ENCODE results near the gene MTMR10.

MTMR10 gene

GRCh38 chr15:30921106-30921505, 70.3 kb downstream of the MTMR10 start:
- Histone ChIP-seq H3K9ac (ENCODE audit: low read depth, low read length) (no peak overlapping the region), H3K27me3 (ENCODE audit: control insufficient read depth, insufficient read depth, low read length) (no peaks in the 10 kb centered on the region), H3K4me3 (ENCODE audit: low read depth, low read length) (no peak overlapping the region), H3K27ac (ENCODE audit: low read depth, low read length) (peak overlapping the region; percentile 97), H3K36me3 (ENCODE audit: control insufficient read depth, insufficient read depth, low read length) (peaks cover 63% of the 10 kb centered on the region), H3K4me1 (ENCODE audit: control insufficient read depth, insufficient read depth, low read length) (peaks cover 31% of the 10 kb centered on the region), H3K9me3 (ENCODE audit: control insufficient read depth, insufficient read depth, low read length) (no peaks in the 10 kb centered on the region)

- H3K9me3 ChIP-seq (ENCODE audit: control insufficient read depth, insufficient read depth, low read length): no peaks in the 10 kb centered on the region
- H3K9ac ChIP-seq (ENCODE audit: low read depth, low read length): no peak overlapping the region
- peaks cover 63% of the 10 kb centered on the region for H3K36me3 ChIP-seq (ENCODE audit: control insufficient read depth, insufficient read depth, low read length)
- no peaks in the 10 kb centered on the region for H3K27me3 ChIP-seq (ENCODE audit: control insufficient read depth, insufficient read depth, low read length)
- H3K27ac ChIP-seq (ENCODE audit: low read depth, low read length): no peak overlapping the region
- H3K4me3 ChIP-seq (ENCODE audit: low read depth, low read length): no peak overlapping the region
- peaks cover 31% of the 10 kb centered on the region for H3K4me1 ChIP-seq (ENCODE audit: control insufficient read depth, insufficient read depth, low read length)
Observed at GRCh38 chr15:30919877-30920550, 71.4 kb downstream of the MTMR10 start.

DNA sequence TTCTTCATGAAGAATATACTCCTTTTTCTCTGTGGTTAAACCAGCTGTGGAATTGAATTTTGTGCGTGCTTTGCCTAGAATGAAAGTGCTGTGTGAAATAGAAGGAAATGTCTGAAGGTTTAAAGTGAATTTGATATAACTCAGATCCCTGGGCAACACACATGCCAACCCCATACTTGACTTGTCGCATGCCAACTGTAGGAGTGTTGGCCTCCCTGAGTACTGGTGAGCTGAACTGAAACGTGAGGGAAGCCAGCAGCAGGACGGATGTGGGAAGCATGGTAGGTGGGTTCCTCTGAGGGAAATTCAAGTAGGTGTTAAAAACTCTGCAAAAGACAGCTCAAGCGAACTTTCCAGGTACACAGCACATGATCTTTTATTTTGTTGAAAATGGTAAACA, 73.1 kb downstream of the MTMR10 start:
- Histone ChIP-seq H3K4me3 (ENCODE audit: low read depth, low read length) (no peak overlapping the region), H3K9me3 (ENCODE audit: control insufficient read depth, insufficient read depth, low read length) (no peaks in the 10 kb centered on the region), H3K27ac (ENCODE audit: low read depth, low read length) (no peak overlapping the region), H3K9ac (ENCODE audit: low read depth, low read length) (no peak overlapping the region), H3K27me3 (ENCODE audit: control insufficient read depth, insufficient read depth, low read length) (no peaks in the 10 kb centered on the region), H3K4me1 (ENCODE audit: control insufficient read depth, insufficient read depth, low read length) (peaks cover 23% of the 10 kb centered on the region), H3K36me3 (ENCODE audit: control insufficient read depth, insufficient read depth, low read length) (peaks cover 63% of the 10 kb centered on the region)

DNA sequence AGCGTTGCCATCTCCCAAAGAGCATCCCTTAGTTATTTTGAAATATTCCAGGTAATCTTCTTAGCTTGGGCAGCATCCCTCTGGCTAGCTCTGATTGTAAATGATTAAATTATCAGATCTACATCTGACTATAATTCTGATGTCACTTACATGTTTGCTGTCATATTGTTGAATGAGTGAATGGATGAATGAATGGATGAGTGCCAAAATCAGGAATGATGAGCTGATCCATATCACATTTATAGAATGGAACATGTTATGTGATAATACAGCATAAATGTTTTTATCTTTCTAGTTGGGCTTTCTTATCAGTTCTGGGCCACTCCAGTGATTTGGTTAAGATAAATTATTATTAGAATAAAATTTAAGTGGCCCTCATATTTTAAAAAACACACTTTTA, 73.8 kb downstream of the MTMR10 start:
- H3K9ac ChIP-seq (ENCODE audit: low read depth, low read length): no peak overlapping the region
- H3K36me3 ChIP-seq (ENCODE audit: control insufficient read depth, insufficient read depth, low read length): peaks cover 67% of the 10 kb centered on the region
- H3K9me3 ChIP-seq (ENCODE audit: control insufficient read depth, insufficient read depth, low read length): no peaks in the 10 kb centered on the region
- no peak overlapping the region for H3K4me3 ChIP-seq (ENCODE audit: low read depth, low read length)
- H3K4me1 ChIP-seq (ENCODE audit: control insufficient read depth, insufficient read depth, low read length): peaks cover 16% of the 10 kb centered on the region
- no peaks in the 10 kb centered on the region for H3K27me3 ChIP-seq (ENCODE audit: control insufficient read depth, insufficient read depth, low read length)
- H3K27ac ChIP-seq (ENCODE audit: low read depth, low read length): no peak overlapping the region

- H3K27me3 ChIP-seq (ENCODE audit: control insufficient read depth, insufficient read depth, low read length): no peaks in the 10 kb centered on the region
- H3K9ac ChIP-seq (ENCODE audit: low read depth, low read length): no peak overlapping the region
- H3K4me1 ChIP-seq (ENCODE audit: control insufficient read depth, insufficient read depth, low read length): peaks cover 12% of the 10 kb centered on the region
- H3K9me3 ChIP-seq (ENCODE audit: control insufficient read depth, insufficient read depth, low read length): no peaks in the 10 kb centered on the region
- no peak overlapping the region for H3K4me3 ChIP-seq (ENCODE audit: low read depth, low read length)
- no peak overlapping the region for H3K27ac ChIP-seq (ENCODE audit: low read depth, low read length)
- H3K36me3 ChIP-seq (ENCODE audit: control insufficient read depth, insufficient read depth, low read length): peaks cover 73% of the 10 kb centered on the region
Observed at GRCh38 chr15:30917013-30917412, 74.4 kb downstream of the MTMR10 start.

- peaks cover 90% of the 10 kb centered on the region for H3K36me3 ChIP-seq (ENCODE audit: control insufficient read depth, insufficient read depth, low read length)
- no peaks in the 10 kb centered on the region for H3K9me3 ChIP-seq (ENCODE audit: control insufficient read depth, insufficient read depth, low read length)
- H3K27me3 ChIP-seq (ENCODE audit: control insufficient read depth, insufficient read depth, low read length): no peaks in the 10 kb centered on the region
- no peak overlapping the region for H3K4me3 ChIP-seq (ENCODE audit: low read depth, low read length)
- H3K4me1 ChIP-seq (ENCODE audit: control insufficient read depth, insufficient read depth, low read length): no peaks in the 10 kb centered on the region
- no peak overlapping the region for H3K9ac ChIP-seq (ENCODE audit: low read depth, low read length)
- no peak overlapping the region for H3K27ac ChIP-seq (ENCODE audit: low read depth, low read length)
Observed at GRCh38 chr15:30913761-30914160, 77.7 kb downstream of the MTMR10 start.

DNA sequence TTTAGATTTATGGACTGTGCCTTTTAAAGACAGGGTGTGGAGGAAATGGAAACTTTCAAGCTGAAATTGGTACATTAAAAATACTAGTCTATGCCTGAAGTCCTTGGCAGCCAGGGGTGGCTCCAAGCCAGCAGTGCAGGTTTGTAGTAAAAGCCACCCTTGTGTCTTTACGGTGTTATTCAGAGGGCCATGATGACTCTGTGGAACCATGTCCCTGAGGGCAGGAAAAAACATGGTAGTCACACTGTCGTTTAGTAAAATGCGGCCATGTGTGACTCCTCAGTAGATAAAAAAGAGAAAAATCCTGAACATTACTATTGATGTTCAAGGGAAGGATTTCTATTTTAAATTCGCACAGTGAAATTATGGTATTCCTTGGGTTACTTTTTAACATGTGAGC, 85.1 kb downstream of the MTMR10 start:
- Histone ChIP-seq H3K27ac (ENCODE audit: low read depth, low read length) (no peak overlapping the region), H3K4me1 (ENCODE audit: control insufficient read depth, insufficient read depth, low read length) (peaks cover 5% of the 10 kb centered on the region)

DNA sequence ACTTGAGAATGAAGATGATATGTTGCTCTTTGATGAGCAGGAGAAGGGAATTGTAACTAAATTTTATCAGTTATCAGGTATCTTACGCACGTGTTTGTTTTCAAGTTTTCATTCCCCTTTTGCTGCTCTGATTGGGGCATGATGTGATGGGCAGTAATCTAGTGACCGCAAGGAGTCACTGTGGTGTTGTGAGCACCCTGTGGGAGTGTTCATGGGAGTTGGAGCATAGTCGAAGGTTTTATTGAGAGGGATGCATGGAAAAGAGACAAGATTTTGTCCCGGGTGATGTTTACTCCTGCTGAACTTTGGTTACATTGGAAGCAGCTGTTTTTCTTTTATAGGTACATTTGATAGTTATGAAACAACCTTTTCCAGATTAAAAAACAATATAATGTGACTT, 85.6 kb downstream of the MTMR10 start:
- no peaks in the 10 kb centered on the region for H3K27me3 ChIP-seq (ENCODE audit: control insufficient read depth, insufficient read depth, low read length)
- peaks cover 23% of the 10 kb centered on the region for H3K36me3 ChIP-seq (ENCODE audit: control insufficient read depth, insufficient read depth, low read length)
- H3K9me3 ChIP-seq (ENCODE audit: control insufficient read depth, insufficient read depth, low read length): no peaks in the 10 kb centered on the region
- no peak overlapping the region for H3K27ac ChIP-seq (ENCODE audit: low read depth, low read length)
- H3K4me3 ChIP-seq (ENCODE audit: low read depth, low read length): no peak overlapping the region
- H3K4me1 ChIP-seq (ENCODE audit: control insufficient read depth, insufficient read depth, low read length): peaks cover 5% of the 10 kb centered on the region
- no peak overlapping the region for H3K9ac ChIP-seq (ENCODE audit: low read depth, low read length)

More for the DNA sequence above, 85.1 kb downstream of the MTMR10 start:
- Histone ChIP-seq H3K27me3 (ENCODE audit: control insufficient read depth, insufficient read depth, low read length) (no peaks in the 10 kb centered on the region), H3K9me3 (ENCODE audit: control insufficient read depth, insufficient read depth, low read length) (no peaks in the 10 kb centered on the region), H3K36me3 (ENCODE audit: control insufficient read depth, insufficient read depth, low read length) (peaks cover 28% of the 10 kb centered on the region), H3K9ac (ENCODE audit: low read depth, low read length) (no peak overlapping the region), H3K4me3 (ENCODE audit: low read depth, low read length) (no peak overlapping the region)

GRCh38 chr15:30904812-30905211, 86.6 kb downstream of the MTMR10 start:
- peak overlapping the region; percentile 87 for H3K4me3 ChIP-seq (ENCODE audit: low read depth, low read length)
- no peak overlapping the region for H3K9ac ChIP-seq (ENCODE audit: low read depth, low read length)

GRCh38 chr15:30903497-30904187, 87.8 kb downstream of the MTMR10 start, which contains the start of gene FAN1:
FAN1 (plus strand) TSS chr15:30903915; CDS start chr15:30904664, 749 bp downstream.
- Histone ChIP-seq H3K9me3 (ENCODE audit: control insufficient read depth, insufficient read depth, low read length) (no peaks in the 10 kb centered on the region), H3K4me3 (ENCODE audit: low read depth, low read length) (peak within 1 kb of the TSS; percentile 87), H3K27me3 (ENCODE audit: control insufficient read depth, insufficient read depth, low read length) (no peaks in the 10 kb centered on the region), H3K4me1 (ENCODE audit: control insufficient read depth, insufficient read depth, low read length) (peaks cover 5% of the 10 kb centered on the region), H3K36me3 (ENCODE audit: control insufficient read depth, insufficient read depth, low read length) (peaks cover 1% of the 10 kb centered on the region), H3K27ac (ENCODE audit: low read depth, low read length) (peak within 1 kb of the TSS; percentile 81), H3K9ac (ENCODE audit: low read depth, low read length) (peak within 1 kb of the TSS; percentile 65; the same call in 1 of the 2 replicates)

More at GRCh38 chr15:30904812-30905211, 86.6 kb downstream of the MTMR10 start:
- no peak overlapping the region for H3K27ac ChIP-seq (ENCODE audit: low read depth, low read length)
- peaks cover 5% of the 10 kb centered on the region for H3K4me1 ChIP-seq (ENCODE audit: control insufficient read depth, insufficient read depth, low read length)
- peaks cover 13% of the 10 kb centered on the region for H3K36me3 ChIP-seq (ENCODE audit: control insufficient read depth, insufficient read depth, low read length)
- no peaks in the 10 kb centered on the region for H3K9me3 ChIP-seq (ENCODE audit: control insufficient read depth, insufficient read depth, low read length)
- H3K27me3 ChIP-seq (ENCODE audit: control insufficient read depth, insufficient read depth, low read length): no peaks in the 10 kb centered on the region

DNA sequence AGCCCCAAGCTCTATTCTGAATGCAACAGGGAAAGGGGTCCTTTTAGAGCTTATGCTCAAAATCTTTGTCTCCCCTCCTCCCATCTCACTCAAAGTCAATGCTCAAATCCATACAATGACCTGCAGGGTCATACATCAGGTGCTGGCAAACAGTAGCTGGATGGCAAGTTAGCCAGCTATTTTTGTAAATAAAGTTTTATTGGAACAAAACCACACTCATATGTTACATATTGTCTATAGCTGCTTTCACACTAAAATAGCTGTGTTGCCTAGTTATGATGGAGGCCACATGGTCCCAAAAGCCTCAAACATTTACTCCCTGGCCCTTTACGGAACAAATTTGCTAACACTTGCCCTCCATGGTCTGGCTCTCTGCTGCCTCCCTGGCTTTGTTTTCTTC, 89.5 kb downstream of the MTMR10 start:
- Histone ChIP-seq H3K27ac (ENCODE audit: low read depth, low read length) (no peak overlapping the region), H3K4me1 (ENCODE audit: control insufficient read depth, insufficient read depth, low read length) (peaks cover 5% of the 10 kb centered on the region), H3K9ac (ENCODE audit: low read depth, low read length) (no peak overlapping the region), H3K4me3 (ENCODE audit: low read depth, low read length) (no peak overlapping the region), H3K9me3 (ENCODE audit: control insufficient read depth, insufficient read depth, low read length) (no peaks in the 10 kb centered on the region), H3K36me3 (ENCODE audit: control insufficient read depth, insufficient read depth, low read length) (no peaks in the 10 kb centered on the region; the same call in 1 of the 2 replicates), H3K27me3 (ENCODE audit: control insufficient read depth, insufficient read depth, low read length) (no peaks in the 10 kb centered on the region)
